HG03571 (cell line): ENCODE measurements around the gene OS9.
"Not testable (repeated sequence)": the region's sequence is repeated elsewhere in the genome, so short reads cannot be mapped to it uniquely, and the experiment has no call there.

Experiments used
- ATAC-seq: cut with Tn5 transposase; IDR thresholded peaks from one replicate; pipeline ENCODE4 v1.9.1; 2021; ENCODE audit not compliant: unreplicated experiment

OS9 gene

DNA sequence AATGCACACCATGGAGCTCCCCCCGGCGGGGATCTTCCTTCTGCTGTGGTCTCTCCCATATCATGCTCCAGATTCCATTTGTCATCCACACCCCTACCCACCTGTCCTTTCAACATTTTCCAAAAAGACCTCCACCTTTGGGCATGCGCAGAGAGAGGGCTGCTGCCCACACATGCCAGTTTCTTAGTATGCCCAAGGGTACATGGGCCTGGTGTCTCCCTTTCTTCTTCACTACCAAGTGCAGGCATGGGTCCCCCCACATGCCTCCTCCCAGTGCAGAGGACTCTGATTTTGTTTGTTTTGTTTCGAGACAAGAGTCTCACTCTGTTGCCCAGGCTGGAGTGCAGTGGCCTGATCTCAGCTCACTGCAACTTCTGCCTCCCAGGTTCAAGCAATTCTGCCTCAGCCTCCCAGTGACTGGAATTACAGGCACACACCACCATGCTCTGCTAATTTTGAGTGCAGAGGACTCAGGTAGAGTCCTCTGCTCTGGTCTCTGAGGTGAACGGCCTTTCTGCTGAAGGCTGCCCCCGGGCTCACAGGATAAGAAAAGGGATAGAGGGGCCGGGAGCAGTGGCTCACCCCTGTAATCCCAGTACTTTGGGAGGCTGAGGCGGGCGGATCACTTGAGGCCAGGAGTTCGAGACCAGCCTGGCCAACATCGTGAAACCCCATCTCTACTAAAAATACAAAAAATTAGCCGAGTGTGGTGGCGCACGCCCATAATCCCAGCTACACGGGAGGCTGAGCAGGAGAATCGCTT lies 28.1 kb downstream of the OS9 start:
- not testable (repeated sequence) for ATAC-seq

DNA sequence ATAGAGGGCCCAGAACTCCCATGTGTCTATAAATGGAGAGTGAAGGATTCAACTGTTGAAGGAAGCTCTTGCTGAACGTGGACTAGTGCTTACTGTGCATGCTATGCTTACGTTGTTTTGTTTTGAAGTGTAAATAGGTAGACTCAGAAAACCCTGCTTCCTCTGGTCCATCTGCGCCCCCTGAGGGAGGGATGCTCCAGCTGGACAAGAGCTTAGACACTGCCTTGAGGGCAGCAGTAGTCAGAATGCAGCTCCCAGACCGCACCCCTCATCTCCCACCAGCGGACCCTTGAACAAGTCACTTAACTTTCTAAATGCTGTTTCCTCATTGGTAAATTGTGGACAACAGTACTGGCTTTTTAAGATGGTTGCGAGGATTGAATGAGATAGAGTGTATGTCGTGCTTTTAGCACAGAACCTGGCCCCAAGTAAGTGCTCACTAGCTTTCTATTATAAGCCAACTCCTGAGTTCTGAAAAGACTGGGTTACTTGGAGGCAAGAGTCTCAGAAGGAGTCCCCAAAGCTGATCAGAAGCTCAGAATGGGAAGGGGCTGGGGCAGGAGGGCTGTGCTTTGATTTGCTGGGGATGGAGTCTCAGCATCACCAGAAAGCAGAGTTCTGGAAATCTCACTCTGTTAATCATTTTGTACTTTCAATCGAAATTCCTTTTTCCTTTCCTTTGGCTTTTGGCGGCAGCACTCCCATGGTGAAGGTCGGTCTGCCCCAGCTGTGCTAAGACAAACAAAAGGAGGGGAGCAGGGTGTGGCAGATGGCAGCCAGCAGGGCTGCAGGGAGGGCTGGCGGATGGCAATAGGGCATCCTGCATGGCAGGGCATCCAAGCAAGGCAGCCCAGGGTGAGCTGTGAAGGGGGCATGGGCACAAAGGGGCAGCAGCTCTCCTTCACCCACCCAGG lies 29.0 kb downstream of the OS9 start:
- ATAC-seq, result no peak

DNA sequence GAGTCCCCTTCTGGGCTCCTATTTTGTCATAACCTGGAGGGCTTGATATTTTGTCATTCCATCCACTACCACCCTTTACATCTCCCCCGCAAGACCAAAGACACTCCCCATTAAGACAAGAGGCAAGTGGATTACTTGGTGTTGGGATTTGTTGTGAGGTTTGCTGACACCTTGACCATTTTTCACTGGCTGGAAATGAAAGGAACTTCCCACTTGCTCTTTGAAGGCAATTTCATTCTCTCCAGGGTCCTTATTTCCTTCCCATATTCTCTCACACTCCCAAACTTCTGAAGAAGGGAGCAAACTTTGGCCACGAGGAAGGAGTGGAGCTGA lies 29.7 kb downstream of the OS9 start:
- no peak for ATAC-seq

DNA sequence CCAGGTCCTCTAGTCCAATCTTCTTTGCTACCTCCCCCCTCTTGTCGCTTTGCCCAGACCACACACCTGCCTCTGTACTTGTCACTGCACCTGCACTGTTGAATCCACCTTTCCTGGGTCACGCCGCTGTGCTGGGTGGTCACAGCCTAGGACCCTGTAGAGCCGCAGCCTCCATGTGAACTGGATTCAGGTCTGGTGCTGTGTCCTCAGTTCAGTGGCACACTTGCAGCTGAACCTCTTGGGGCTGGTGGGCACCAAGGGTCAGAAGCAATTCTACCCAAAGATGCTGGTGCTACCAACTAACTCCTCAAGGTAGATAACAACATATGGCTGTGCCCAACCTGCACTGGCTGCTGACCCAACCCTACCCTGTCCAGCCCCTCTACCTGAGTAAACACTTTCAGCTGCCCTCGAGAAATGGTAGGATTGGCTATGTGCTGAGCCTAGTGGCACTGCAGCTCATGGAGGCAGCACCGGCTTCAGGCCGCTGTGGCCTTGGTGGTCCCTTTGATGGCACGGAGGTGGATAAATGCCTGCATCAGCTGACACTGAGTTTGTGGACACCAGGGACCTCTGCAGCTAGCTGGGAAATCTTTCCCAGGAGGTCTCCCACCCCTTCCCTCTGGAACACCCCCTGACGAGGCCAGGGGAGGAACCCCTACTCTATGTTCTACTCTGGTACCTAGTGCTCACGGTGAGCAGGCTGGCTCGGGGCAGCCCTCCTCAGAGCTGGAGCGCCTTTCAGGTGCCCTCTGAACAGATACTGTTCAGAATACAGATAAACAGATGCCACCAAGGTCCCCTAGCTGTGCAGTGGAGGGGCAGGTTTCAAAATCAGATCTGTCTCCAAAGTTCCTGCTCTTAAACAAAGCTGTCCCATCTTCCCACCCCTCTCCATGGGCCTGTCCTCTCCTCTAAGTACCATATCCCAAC lies 30.3 kb downstream of the OS9 start:
- no peak for ATAC-seq

DNA sequence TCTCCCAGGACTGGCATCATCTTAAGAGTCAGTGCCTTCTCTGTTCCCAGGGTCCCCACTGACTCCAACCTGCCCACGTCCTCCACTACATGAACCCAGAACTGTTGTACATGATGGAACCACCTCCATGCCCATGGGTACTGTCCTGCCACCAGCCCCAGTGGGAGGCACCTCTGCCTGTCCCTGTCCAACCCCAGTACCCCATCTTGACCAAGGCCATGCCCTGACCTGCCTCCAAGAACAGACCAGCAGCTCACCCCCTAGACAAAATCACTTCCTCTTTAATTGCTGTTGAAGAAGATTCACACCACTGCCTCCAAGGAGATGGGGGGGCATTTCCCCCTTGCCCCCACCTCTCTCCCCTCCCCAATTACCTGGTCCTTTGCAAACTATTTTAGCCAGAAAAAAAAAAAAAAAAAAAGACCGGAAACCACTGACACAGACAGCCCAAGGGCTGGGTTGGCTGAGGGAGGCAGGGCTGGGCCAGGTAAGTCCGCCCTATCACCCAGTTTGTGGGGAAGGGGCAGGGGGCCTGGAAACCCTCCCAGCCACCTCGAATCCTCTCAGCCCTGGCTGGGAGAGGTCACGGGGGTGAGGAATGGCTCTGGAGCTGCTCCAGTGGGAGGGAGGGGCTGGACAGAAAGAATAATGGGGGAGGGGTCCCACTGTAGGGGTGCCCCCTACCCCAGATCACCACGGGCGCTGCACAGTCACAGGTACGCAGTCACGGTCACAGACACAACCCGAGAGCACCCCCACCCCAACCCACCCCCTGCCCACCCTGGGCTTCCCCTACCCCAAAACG lies 31.2 kb downstream of the OS9 start:
- no peak for ATAC-seq

DNA sequence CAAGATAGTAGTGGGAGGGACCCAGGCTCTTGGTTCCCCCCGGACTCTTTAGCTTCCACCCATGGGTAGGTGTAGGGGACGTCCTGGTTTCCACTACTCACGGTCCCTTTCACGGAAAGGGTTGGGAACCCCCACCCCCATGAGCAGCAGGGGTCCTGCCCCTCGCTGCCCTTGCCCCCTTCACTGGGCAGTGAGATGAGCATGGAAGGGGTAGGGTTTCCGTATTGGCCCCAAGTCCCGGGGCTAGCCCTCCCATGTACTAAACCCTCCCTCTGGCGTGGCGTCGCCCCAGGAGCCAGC lies 31.9 kb downstream of the OS9 start:
- ATAC-seq, result no peak

DNA sequence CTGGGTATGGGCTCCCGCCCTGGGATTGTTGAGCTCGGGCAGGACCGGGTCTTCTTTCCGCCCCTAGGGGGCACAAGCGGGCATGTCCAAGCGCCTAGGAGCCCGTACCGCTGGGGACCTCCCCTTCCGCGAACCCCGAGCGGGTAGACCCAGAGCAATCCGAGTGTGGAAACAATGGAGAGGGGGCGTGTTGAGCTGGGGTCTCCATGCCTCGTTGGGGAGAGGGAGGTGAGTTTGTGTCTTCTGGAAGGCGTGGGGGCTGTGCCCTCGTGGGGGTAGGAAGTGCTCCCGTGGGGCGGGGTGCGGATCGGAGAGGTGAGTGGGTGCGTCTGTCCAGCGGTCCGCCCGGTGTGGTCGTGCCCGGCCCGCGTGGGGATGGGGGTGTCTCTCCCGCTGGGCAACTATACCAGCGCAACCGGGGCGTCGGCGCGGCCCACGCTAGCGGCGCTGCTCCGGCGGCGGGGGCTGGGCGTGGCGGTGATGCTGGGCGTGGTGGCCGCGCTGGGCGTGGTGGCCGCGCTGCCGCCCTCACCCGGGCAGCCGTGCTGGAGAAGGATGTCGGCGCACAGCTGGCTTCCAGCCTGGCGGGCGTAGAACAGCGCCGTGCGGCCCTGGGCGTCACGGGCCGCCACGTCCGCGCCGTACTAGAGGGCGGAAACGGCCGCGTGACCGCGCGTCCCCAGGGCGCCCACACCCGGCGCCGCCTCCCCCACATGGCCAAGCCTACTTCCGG lies 32.4 kb downstream of the OS9 start:
- ATAC-seq, result no peak

DNA sequence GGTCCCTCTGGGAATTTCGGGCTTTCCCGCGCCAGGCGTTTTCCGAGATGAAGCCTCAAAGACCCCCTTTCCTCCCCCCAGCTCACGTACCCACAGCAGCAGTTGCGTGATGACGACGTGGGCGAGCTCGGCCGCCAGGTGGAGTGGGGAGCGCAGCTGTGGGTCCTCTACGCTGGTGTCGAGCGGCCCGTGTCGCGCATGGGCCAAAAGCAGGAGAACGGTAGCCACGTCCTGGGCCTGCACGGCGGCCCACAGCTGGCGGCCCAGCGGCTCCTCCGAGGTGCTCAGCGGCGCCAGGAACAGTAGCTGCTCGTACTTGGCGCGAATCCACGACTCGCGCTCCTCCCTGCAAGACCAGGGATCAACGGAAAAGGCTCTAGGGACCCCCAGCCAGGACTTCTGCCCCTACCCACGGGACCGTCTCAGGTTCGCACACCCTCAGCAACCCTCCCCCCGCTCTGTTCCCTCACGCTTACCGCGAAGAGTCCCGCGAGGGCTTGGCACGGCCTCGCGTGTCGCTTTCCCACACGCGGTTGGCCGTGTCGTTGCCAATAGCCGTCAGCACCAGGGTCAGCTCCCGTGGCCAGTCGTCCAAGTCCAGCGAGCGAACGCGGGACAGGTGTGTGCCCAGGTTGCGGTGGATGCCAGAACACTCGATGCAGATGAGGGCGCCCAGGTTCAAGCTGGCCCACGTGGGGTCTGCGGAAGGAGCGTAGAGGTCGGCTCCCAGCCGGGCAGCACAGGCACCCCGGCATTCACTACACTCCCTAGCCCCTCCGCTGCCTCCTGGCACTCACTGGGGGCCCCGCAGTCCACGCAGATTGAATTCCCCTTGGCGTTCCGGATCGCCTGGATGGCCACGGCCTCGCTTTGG lies 33.2 kb downstream of the OS9 start:
- ATAC-seq, result no peak

DNA sequence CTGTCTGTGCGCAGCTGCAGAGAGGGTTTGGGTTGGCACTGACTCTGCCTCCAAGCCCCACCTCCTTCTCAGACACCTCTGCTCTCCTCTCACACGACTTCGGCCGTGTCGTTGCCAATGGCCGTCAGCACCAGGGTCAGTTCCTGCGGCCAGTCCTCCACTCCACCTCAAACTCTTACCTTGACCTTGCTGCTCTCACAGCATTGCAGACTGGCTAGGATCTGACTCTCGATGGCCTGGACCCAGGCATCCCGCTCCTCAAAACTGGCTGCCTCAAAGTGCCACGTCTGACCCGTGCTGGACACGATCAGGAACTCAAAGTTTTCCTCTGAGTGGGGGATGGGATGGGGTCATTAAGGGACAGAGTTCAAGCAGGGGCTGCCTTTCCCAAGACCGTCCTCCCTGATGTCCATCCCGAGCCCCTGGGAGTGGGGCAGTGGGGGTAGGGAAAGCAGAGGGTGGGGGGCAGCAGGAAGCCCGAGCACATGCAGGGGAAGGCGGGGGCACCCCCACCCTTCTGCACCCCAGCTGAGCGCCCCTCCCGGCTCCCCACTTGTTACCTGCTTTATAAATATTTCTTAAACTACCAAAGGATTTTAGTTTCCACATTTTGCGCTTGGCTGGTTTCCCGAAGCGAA lies 33.9 kb downstream of the OS9 start:
- ATAC-seq, result no peak

DNA sequence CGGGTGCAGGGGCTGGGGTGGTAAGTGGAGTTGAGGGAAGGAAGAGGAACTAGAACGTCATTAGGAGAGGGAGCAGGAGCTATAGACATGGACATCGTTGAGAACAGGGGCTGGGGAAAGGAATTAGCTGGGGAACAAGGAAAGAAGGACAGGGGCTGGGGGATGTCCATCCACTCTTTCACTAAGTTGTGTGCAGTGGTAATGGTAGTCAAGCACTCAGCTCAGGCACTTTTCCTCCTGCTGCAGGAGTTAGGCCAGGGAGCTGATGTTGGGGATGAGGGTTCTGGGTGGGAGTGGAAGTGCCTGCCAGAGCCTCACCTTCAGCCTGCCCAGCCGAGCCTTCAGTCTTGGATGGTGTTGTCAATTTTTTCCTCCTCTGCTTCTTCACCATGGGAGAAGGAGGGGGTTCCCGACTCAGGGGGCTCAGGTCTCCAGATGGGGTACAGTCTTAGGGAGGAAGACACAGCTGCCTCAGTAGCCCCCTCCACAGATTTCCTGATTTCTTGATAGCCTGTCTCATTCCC lies 35.5 kb downstream of the OS9 start:
- no peak for ATAC-seq

DNA sequence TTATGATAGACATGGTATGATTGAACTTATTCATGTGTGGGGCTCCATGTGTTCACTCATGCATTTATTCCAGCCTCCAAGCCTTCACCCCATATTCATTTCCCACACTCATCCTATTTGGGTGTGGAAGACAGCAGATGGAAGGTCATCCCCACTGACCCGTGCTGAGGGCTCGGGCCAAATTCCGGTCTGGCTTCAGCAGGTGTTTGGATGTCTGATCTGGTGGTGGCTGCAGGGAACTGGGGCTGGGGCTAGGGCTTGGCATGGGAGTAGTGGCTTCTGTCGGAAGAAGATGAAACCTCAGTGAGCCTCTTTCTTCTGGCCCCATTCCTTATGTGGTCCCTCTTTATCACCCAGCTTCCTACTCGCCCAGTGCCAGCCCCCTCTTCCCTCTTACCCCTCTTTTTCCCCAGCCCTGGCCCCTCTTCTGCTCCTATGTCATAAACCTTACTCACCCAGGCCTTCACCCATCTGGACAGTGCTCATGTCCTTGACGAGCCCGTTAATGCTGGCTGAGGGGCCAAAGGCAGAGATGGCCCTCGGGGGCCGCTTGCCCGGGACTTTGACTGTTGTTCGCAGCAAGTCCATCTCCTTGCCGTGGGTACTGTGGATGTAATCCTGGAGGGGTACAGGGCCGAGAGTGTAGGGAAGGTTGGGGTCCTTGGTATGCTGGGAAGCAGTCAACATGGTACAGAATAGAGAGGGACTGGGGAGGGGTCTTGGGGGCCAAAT lies 36.6 kb downstream of the OS9 start:
- no peak for ATAC-seq

DNA sequence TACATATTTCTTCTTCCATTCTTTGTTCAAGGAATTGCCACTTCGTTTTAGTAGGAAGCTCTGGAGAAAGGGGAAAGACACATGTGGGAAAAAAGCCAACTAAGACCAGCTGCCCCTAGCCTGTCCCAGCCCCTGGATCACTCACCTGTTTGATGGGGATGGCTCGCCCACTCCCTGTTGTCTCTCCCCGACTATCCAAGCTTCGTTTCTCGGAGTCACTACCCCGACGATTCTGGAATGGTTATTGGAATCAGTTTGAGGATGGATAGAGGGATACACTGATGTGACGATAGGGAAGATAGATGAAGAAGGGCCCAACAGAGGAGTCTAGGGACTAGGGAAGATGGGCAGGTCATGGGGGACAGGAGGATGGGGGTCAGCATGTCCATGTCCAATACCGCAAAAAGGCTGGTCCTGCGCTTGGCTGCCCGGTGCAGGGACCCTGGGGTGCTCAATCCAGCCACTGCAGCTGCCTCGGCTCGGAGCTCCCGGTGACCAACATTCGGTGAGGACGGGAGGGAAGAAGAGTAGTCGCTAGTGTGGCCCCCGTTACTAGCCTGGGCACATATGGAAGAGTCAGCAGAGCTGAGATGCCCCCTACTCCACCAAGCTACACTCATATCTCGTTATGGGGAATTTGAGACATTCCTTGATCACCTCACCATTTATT lies 37.6 kb downstream of the OS9 start:
- ATAC-seq, result no peak

DNA sequence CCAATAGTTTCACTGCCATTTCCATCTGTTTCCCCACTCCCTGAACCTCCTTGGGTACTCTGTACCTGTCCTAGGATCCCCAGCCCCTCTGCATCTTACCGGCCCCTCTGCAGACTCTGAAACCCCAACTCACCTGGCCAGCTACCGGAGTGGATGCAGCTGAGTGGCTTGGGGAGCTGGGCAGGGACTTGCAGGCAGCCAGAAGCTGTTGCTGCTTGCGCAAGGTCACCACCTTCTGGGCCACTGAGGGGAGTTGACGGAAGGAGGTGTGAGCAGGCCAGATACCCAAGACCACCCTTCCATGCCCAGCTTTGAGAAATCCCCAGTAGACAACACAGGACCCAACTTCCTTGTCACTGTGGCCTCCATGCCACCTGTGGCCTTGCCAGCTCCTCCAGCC lies 38.3 kb downstream of the OS9 start:
- ATAC-seq, result no peak

DNA sequence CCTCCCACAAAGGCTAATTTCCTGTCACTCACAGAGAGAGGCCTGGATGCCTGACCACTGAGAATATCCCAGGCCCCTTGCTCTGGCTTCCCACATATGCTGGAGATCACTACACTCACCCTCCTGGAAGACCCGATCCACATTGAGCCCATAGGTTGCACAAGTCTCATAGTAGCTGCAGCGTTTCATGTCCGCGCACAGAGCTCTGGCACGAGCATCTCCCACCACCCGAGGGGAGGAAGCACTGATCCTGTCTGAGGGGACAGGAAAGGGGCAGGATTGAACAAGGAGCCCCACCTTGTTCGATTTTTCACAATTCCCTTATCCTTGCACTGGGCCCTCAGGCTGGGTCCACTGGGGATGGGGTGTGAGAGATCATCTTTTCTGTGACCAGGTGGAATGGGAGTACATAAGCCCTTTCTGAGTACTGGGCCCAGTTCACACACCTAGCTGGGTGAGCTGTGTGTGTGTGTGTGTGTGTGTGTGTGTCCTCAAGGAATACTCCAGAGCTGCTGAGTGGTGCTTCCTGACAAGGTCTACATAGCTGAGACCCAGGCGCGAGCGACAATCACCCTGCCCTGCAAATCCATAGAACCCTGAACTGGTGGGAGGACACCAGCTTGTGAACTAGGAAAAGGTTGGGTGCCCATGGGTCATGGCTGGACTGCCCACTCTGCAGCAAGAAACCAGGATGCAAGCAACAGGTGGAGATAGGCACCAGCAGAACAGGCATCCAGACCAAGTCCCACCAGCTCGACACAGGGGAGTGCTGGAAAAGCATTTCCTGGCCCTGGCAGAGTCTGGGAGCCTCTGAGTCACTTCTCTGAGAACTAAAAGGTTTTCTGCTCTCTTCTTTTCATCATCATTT lies 39.0 kb downstream of the OS9 start:
- ATAC-seq, result no peak

DNA sequence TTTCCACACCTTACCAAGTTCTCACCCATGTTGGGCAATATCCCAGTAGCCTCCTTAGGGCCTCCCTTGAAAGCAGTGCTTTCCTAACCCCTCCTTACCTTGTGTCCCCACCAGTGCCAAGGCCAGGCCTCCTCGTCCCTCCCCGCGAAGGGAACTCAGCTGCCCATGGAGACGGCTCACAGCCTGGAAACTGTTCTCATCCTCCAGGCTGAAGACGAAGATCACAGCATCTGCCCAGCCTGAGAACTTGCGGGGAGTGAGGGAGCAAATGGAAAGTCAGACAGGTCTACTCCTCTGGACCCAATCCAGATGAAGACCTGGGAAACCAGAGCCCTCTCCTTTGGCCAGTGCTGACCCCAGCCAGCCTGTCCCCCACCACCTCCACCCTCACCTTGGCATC lies 40.0 kb downstream of the OS9 start:
- ATAC-seq, result no peak

DNA sequence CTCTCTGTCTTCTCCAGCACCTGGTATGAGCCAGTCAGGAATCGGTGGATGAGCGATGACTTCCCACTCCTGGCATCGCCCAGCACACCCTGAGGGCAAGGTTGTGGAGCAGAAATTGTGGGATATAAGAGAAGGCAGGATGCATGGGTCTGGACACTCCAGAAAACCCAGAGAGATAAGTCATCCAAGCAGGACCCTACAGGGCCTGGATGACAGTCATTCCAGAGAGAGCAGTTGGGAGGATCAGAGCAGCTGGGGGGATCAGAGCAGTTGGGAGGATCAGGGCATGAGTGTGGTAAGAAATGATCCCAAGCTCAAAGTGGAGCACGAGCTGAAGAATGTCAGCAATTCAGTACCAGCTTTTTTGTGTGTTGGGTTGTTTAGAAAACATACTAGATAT lies 40.7 kb downstream of the OS9 start:
- no peak for ATAC-seq
